Heart left ventricle (tissue), 13 donors: ENCODE measurements around the gene ATPAF2.

ENCODE experiments used
- POLR2A ChIP-seq, 2 donors: fragments of 450-650 bp; IDR thresholded peaks; one replicate each; pipeline ENCODE4 v1.6.1; 2017; ENCODE audit warnings: antibody characterized with exemption in 2 of 2, mild to moderate bottlenecking in 2 of 2, moderate library complexity in 2 of 2
- TF ChIP-seq, protein P1 (sequence below), 12 donors: fragments of 200-600 bp; sonication (generic) in 4 of 12; IDR thresholded peaks; one replicate each; pipeline versions ENCODE4 v1.5.0 to v1.8.0; 2018 to 2022; ENCODE audit warnings: antibody characterized with exemption in 12 of 12, mild to moderate bottlenecking in 5 of 12
- donor health status: ischemic (EF 13 %, LVEDD 7.1; RV severe dilation, severe dysfunction).
- donor health status: DM: no; HTN: yes; CAD: no.
- donor health status: DM: no; HTN: no; CAD: no.
- donor health status: ischemic (EF 25% LVEDD 6.9; RV normal size, moderate dysfunction).
- donor health status: ischemic (EF 25% LVEDD 5.7; RV mildly dilated, moderate dysfunction).
- donor health status: ischemic (EF 35%, LVEDD 5.7; RV mildly dilated, moderate dysfunction).
- donor health status: nonischemic (EF 11% LVEDD 7.7; RV severe dilation, severe dysfunction).
- donor health status: DM: yes; HTN: yes; CAD: no.
- donor health status: PGD.
- donor health status: ischemic (EF 29% LVEDD 5.4; RV normal size, mild dysfunction).
- donor health status: nonischemic (EF 23%, LVEDD 6.1; RV moderate dilation, normal function).

DNA sequence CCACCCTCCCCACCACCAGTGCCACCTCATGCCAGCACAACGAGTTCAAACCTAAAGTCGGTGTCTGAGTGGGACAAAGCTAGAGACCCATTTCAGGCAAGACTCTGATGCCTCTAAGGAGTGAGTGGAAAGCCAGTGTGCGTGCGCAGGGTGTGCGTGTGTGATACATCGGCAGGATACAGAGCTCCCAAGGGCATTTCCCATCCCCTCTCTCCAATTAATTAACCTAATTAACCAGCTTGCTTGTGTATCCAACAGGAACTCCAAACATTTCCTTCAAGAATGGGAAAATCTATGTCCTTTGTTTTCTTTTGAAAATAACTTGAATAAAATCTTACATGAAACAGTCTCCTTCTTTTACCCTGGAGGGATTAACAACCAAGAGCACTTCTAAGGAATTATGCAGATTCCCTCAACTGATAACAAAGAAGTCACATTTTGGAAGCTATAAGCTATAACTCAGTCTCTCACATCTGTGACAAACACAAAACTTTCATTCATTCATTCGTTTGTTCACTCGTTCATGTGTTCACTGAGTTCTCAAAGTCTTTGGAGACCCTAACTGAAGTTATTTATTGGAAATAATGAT is 9.9 kb downstream of the ATPAF2 start:
- TF ChIP-seq, protein P1, sequence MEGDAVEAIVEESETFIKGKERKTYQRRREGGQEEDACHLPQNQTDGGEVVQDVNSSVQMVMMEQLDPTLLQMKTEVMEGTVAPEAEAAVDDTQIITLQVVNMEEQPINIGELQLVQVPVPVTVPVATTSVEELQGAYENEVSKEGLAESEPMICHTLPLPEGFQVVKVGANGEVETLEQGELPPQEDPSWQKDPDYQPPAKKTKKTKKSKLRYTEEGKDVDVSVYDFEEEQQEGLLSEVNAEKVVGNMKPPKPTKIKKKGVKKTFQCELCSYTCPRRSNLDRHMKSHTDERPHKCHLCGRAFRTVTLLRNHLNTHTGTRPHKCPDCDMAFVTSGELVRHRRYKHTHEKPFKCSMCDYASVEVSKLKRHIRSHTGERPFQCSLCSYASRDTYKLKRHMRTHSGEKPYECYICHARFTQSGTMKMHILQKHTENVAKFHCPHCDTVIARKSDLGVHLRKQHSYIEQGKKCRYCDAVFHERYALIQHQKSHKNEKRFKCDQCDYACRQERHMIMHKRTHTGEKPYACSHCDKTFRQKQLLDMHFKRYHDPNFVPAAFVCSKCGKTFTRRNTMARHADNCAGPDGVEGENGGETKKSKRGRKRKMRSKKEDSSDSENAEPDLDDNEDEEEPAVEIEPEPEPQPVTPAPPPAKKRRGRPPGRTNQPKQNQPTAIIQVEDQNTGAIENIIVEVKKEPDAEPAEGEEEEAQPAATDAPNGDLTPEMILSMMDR (IDR thresholded peaks at IDR 0.05) = no peak
- no peak for TF ChIP-seq POLR2A (IDR thresholded peaks at IDR 0.05)
